ENCODE measurements around the gene ZNF423.

- TF ChIP-seq FOXM1 (IDR thresholded peaks at IDR 0.05; ENCODE audit: borderline replicate concordance) (no peak), TARDBP (IDR thresholded peaks at IDR 0.05) (no peak), SP1 (IDR thresholded peaks at IDR 0.05) (no peak), CTBP1 (IDR thresholded peaks at IDR 0.05; ENCODE audit: borderline replicate concordance) (no peak), NFRKB (IDR thresholded peaks at IDR 0.05) (no peak), ARNT (IDR thresholded peaks at IDR 0.05) (no peak), SUZ12 (IDR thresholded peaks at IDR 0.05) (no peak), PKNOX1 (IDR thresholded peaks at IDR 0.05) (no peak), BHLHE40 (IDR thresholded peaks at IDR 0.05; ENCODE audit: borderline replicate concordance) (no peak), FOXK2 (IDR thresholded peaks at IDR 0.05) (no peak), HDGF (IDR thresholded peaks at IDR 0.05; ENCODE audit: borderline replicate concordance) (no peak)
Observed at GRCh38 chr16:49821156-49821555, 34.8 kb downstream of the ZNF423 start.
